Stimulated activated naive CD8-positive, alpha-beta T cell treated with anti-CD3 and anti-CD28 coated beads, Interleukin-15, amount 100 ng/mL, for 72 hours (primary cell): ENCODE measurements around the gene TRIM24.

Experiments
- ATAC-seq: fragments of 150-1000 bp; cut with Tn5 transposase; 2 replicates; pipeline ENCODE4 v1.10.0; 2021; ENCODE audit warnings: mild to moderate bottlenecking, moderate library complexity
- DNase-seq, 2 donors: peaks; one replicate each; pipeline ENCODE4 v3.0.0; 2021 to 2022
- H3K27ac Mint-ChIP-seq, 2 donors: one replicate each; pipeline ENCODE4 v1.8.0; 2022; ENCODE audit warnings: mild to moderate bottlenecking in 2 of 2, mixed read lengths in 2 of 2, moderate library complexity in 2 of 2
- H3K27me3 Mint-ChIP-seq: one replicate; pipeline ENCODE4 v1.8.0; 2022; ENCODE audit warnings: mixed read lengths
- H3K4me1 Mint-ChIP-seq: one replicate; pipeline ENCODE4 v1.8.0; 2022; ENCODE audit warnings: mild to moderate bottlenecking, mixed read lengths
- H3K4me3 Mint-ChIP-seq, 2 donors: one replicate each; pipeline ENCODE4 v1.8.0; 2022; ENCODE audit warnings: mild to moderate bottlenecking in 2 of 2, mixed read lengths in 2 of 2, moderate library complexity in 1 of 2
- H3K9me3 Mint-ChIP-seq, 2 donors: one replicate each; pipeline ENCODE4 v1.8.0; 2022; ENCODE audit warnings: mixed read lengths in 2 of 2

Gene TRIM24

GRCh38 chr7:138502023-138502767, 42.1 kb downstream of the TRIM24 start:
- H3K9me3 Mint-ChIP-seq, result peaks cover 0 to 5% of the 10 kb centered on the region in 2 donors
- H3K27ac Mint-ChIP-seq, result no peak overlapping the region
- ATAC-seq, result no peak
- no peak for DNase-seq
- peaks cover 11% of the 10 kb centered on the region for H3K4me1 Mint-ChIP-seq
- H3K27me3 Mint-ChIP-seq, result no peaks in the 10 kb centered on the region
- no peak overlapping the region for H3K4me3 Mint-ChIP-seq

- H3K27ac Mint-ChIP-seq, result no peak overlapping the region
- peaks cover 0 to 11% of the 10 kb centered on the region in 2 donors for H3K9me3 Mint-ChIP-seq
- H3K4me3 Mint-ChIP-seq, result no peak overlapping the region
- no peaks in the 10 kb centered on the region for H3K27me3 Mint-ChIP-seq
- DNase-seq, result no peak
- ATAC-seq, result no peak
- no peaks in the 10 kb centered on the region for H3K4me1 Mint-ChIP-seq
These were observed 45.4 kb downstream of the TRIM24 start for GRCh38 chr7:138505361-138505873.

- DNase-seq (no peak), ATAC-seq (no peak)
- peaks cover 4 to 15% of the 10 kb centered on the region in 2 donors for H3K9me3 Mint-ChIP-seq
- no peak overlapping the region for H3K27ac Mint-ChIP-seq
- H3K27me3 Mint-ChIP-seq, result no peaks in the 10 kb centered on the region
- H3K4me1 Mint-ChIP-seq, result no peaks in the 10 kb centered on the region
- no peak overlapping the region for H3K4me3 Mint-ChIP-seq
These were observed 46.7 kb downstream of the TRIM24 start for GRCh38 chr7:138506764-138507163.

- Mint-ChIP-seq H3K9me3 (peaks cover 15 to 16% of the 10 kb centered on the region in 2 donors), H3K27me3 (no peaks in the 10 kb centered on the region), H3K4me3 (no peak overlapping the region), H3K4me1 (no peaks in the 10 kb centered on the region), H3K27ac (no peak overlapping the region)
- no peak for DNase-seq
- ATAC-seq, result no peak
These were observed 49.9 kb downstream of the TRIM24 start for GRCh38 chr7:138510003-138510402.

- H3K9me3 Mint-ChIP-seq, result peaks cover 11 to 15% of the 10 kb centered on the region in 2 donors
- DNase-seq (no peak), ATAC-seq (no peak)
- no peaks in the 10 kb centered on the region for H3K27me3 Mint-ChIP-seq
- H3K27ac Mint-ChIP-seq, result no peak overlapping the region
- H3K4me3 Mint-ChIP-seq, result no peak overlapping the region
- no peaks in the 10 kb centered on the region for H3K4me1 Mint-ChIP-seq
These were observed 52.2 kb downstream of the TRIM24 start for GRCh38 chr7:138512092-138512858.

- Mint-ChIP-seq H3K4me3 (no peak overlapping the region), H3K4me1 (no peaks in the 10 kb centered on the region), H3K27ac (no peak overlapping the region), H3K27me3 (no peaks in the 10 kb centered on the region), H3K9me3 (peaks cover 11 to 15% of the 10 kb centered on the region in 2 donors)
- DNase-seq (no peak), ATAC-seq (no peak)
These were observed 52.8 kb downstream of the TRIM24 start for GRCh38 chr7:138512885-138513284.

GRCh38 chr7:138513344-138513871, 53.3 kb downstream of the TRIM24 start:
- Mint-ChIP-seq H3K9me3 (peaks cover 8 to 15% of the 10 kb centered on the region in 2 donors), H3K4me1 (no peaks in the 10 kb centered on the region), H3K27me3 (no peaks in the 10 kb centered on the region), H3K27ac (peak overlapping the region in 1 of 2 donors; percentile 30), H3K4me3 (no peak overlapping the region)
- DNase-seq (no peak), ATAC-seq (no peak)

GRCh38 chr7:138514044-138514443, 54.0 kb downstream of the TRIM24 start:
- ATAC-seq, result no peak
- no peaks in the 10 kb centered on the region for H3K4me1 Mint-ChIP-seq
- H3K9me3 Mint-ChIP-seq, result peaks cover 5 to 15% of the 10 kb centered on the region in 2 donors
- no peaks in the 10 kb centered on the region for H3K27me3 Mint-ChIP-seq
- H3K4me3 Mint-ChIP-seq, result no peak overlapping the region
- H3K27ac Mint-ChIP-seq, result peak overlapping the region in 1 of 2 donors; percentile 30
- DNase-seq, result no peak

GRCh38 chr7:138515001-138515528, 55.0 kb downstream of the TRIM24 start:
- Mint-ChIP-seq H3K9me3 (peaks cover 5 to 15% of the 10 kb centered on the region in 2 donors), H3K4me1 (no peaks in the 10 kb centered on the region), H3K27ac (no peak overlapping the region), H3K4me3 (no peak overlapping the region), H3K27me3 (no peaks in the 10 kb centered on the region)
- no peak for DNase-seq
- no peak for ATAC-seq

- no peaks in the 10 kb centered on the region for H3K27me3 Mint-ChIP-seq
- no peak for DNase-seq
- no peak overlapping the region for H3K27ac Mint-ChIP-seq
- H3K9me3 Mint-ChIP-seq, result peaks cover 0 to 9% of the 10 kb centered on the region in 2 donors
- no peak for ATAC-seq
- H3K4me1 Mint-ChIP-seq, result no peaks in the 10 kb centered on the region
- no peak overlapping the region for H3K4me3 Mint-ChIP-seq
These were observed 59.2 kb downstream of the TRIM24 start for GRCh38 chr7:138519061-138519798.

- DNase-seq (no peak), ATAC-seq (no peak)
- Mint-ChIP-seq H3K4me1 (no peaks in the 10 kb centered on the region), H3K4me3 (no peak overlapping the region), H3K9me3 (peaks cover 0 to 11% of the 10 kb centered on the region in 2 donors), H3K27ac (no peak overlapping the region), H3K27me3 (no peaks in the 10 kb centered on the region)
These were observed 60.7 kb downstream of the TRIM24 start for GRCh38 chr7:138520742-138521141.

- peaks cover 0 to 20% of the 10 kb centered on the region in 2 donors for H3K9me3 Mint-ChIP-seq
- no peaks in the 10 kb centered on the region for H3K27me3 Mint-ChIP-seq
- ATAC-seq (no peak), DNase-seq (no peak)
- H3K4me1 Mint-ChIP-seq, result no peaks in the 10 kb centered on the region
- no peak overlapping the region for H3K27ac Mint-ChIP-seq
- no peak overlapping the region for H3K4me3 Mint-ChIP-seq
These were observed 61.9 kb downstream of the TRIM24 start for GRCh38 chr7:138521837-138522461.

GRCh38 chr7:138524259-138524658, 64.2 kb downstream of the TRIM24 start:
- H3K4me3 Mint-ChIP-seq, result no peak overlapping the region
- no peak overlapping the region for H3K27ac Mint-ChIP-seq
- H3K4me1 Mint-ChIP-seq, result no peaks in the 10 kb centered on the region
- no peaks in the 10 kb centered on the region for H3K27me3 Mint-ChIP-seq
- ATAC-seq, result no peak
- no peak for DNase-seq
- H3K9me3 Mint-ChIP-seq, result peaks cover 7 to 30% of the 10 kb centered on the region in 2 donors

- H3K27ac Mint-ChIP-seq, result peak overlapping the region in 1 of 2 donors; percentile 68
- ATAC-seq, result no peak
- no peaks in the 10 kb centered on the region for H3K27me3 Mint-ChIP-seq
- H3K4me1 Mint-ChIP-seq, result no peaks in the 10 kb centered on the region
- DNase-seq, result no peak
- H3K9me3 Mint-ChIP-seq, result peaks cover 7 to 25% of the 10 kb centered on the region in 2 donors
- no peak overlapping the region for H3K4me3 Mint-ChIP-seq
These were observed 65.7 kb downstream of the TRIM24 start for GRCh38 chr7:138525757-138526156.
